GM12878 (cell line): Measurements from ENCODE around the gene PRRT3. TPM values are rescaled to one million over a fixed set of nuclear protein-coding genes. Genes with fewer than 3 reads are reported as not detected.
A peak's percentile ranks its signal among the peaks of the same experiment; 100 is the strongest.

Experiments used
- ATAC-seq: fragments of 200-7000 bp; cut with Tn5 transposase; 3 replicates; pipeline ENCODE4 v1.9.1; 2020; ENCODE audit warnings: mild to moderate bottlenecking, moderate library complexity
- BruUV-seq: library from RNA; stranded (reverse); fragments of 400-500 nt; replicated peaks from 2 replicates; lab custom pipeline; 2021; lab: Mats Ljungman, UMichigan
- CTCF ChIA-PET: fragments of 300-600 bp; sonication (Branson Sonifier 250); formaldehyde crosslinking; extraction: SDS; loops from one replicate; lab custom pipeline; 2021; ENCODE audit warnings: inconsistent platforms; lab: Yijun Ruan, JAX
- POLR2A ChIA-PET: fragments of 350-600 bp; formaldehyde crosslinking; extraction: SDS; loops from one replicate; lab custom pipeline; 2021; ENCODE audit warnings: inconsistent platforms; lab: Charles Lee
- RAD21 ChIA-PET: fragments of 300-600 bp; sonication (Branson Sonifier 250); formaldehyde crosslinking; loops from one replicate; lab custom pipeline; 2023; ENCODE audit warnings: antibody characterized with exemption; ENCODE audit not compliant: unreplicated experiment; lab: Charles Lee
- SMC1A ChIA-PET: fragments of 300-600 bp; sonication (Branson Sonifier 250); formaldehyde crosslinking; loops from one replicate; lab custom pipeline; 2023; ENCODE audit not compliant: unreplicated experiment, uncharacterized antibody; lab: Charles Lee
- DNase-seq: peaks from one replicate; pipeline ENCODE4 v3.0.0-alpha.2; 2011; ENCODE audit warnings: low read depth, low spot score
- FAIRE-seq: peaks from 3 replicates; lab custom pipeline; 2011; peaks lifted over from hg19 to GRCh38; lab: Jason Lieb, UNC
- H2AFZ ChIP-seq: 2 replicates; pipeline ENCODE4 v1.6.0; 2011; ENCODE audit warnings: low read depth, low read length, control low read depth; ENCODE audit not compliant: control insufficient read depth
- H3K27ac ChIP-seq: 2 replicates; pipeline ENCODE4 v1.5.1; 2011; ENCODE audit warnings: control low read depth; ENCODE audit not compliant: control insufficient read depth, insufficient read depth
- H3K27me3 ChIP-seq, 2 experiments: replicated peaks in 1 of 2; 2 replicates each; pipeline versions ENCODE4 v1.6.0 to v1.6.1; 2011; ENCODE audit warnings: low read length in 1 of 2; ENCODE audit not compliant: control insufficient read depth in 2 of 2, insufficient read depth in 2 of 2
- H3K36me3 ChIP-seq, 2 experiments: 2 replicates each; pipeline ENCODE4 v1.5.1; 2011; ENCODE audit warnings: low read length in 1 of 2; ENCODE audit not compliant: control insufficient read depth in 2 of 2, insufficient read depth in 2 of 2
- H3K4me1 ChIP-seq: 2 replicates; pipeline ENCODE4 v1.6.1; 2011; ENCODE audit warnings: mild to moderate bottlenecking, low read length, moderate library complexity, mixed read lengths; ENCODE audit not compliant: control insufficient read depth, insufficient read depth
- H3K4me2 ChIP-seq: 2 replicates; pipeline ENCODE4 v1.6.0; 2011; ENCODE audit warnings: control low read depth; ENCODE audit not compliant: control insufficient read depth, insufficient read depth
- H3K4me3 ChIP-seq: fragments of 200-600 bp; sonication (generic); 2 replicates; pipeline ENCODE4 v1.5.1; 2016
- H3K79me2 ChIP-seq: 2 replicates; pipeline ENCODE4 v1.6.0; 2011; ENCODE audit warnings: low read length; ENCODE audit not compliant: control insufficient read depth, insufficient read depth
- H3K9ac ChIP-seq: 2 replicates; pipeline ENCODE4 v1.8.0; 2011; ENCODE audit warnings: low read length, control low read depth, mixed read lengths; ENCODE audit not compliant: control insufficient read depth, insufficient read depth
- H3K9me3 ChIP-seq: replicated peaks from 3 replicates; pipeline ENCODE4 v1.5.1; 2011; ENCODE audit warnings: mild to moderate bottlenecking, low read length; ENCODE audit not compliant: control insufficient read depth, insufficient read depth
- H4K20me1 ChIP-seq: 2 replicates; pipeline ENCODE4 v1.6.0; 2011; ENCODE audit not compliant: control insufficient read depth, insufficient read depth
- BMI1 ChIP-seq: fragments of 450-650 bp; IDR thresholded peaks from 2 replicates; pipeline ENCODE4 v1.6.1; 2016; ENCODE audit warnings: mild to moderate bottlenecking, moderate library complexity, borderline replicate concordance
- CBX5 ChIP-seq: sonication (generic); IDR thresholded peaks from 2 replicates; pipeline ENCODE4 v1.6.1; 2016; ENCODE audit warnings: low read depth, moderate library complexity, mild to moderate bottlenecking, inconsistent platforms
- CHD4 ChIP-seq: fragments of 200-600 bp; sonication (generic); IDR thresholded peaks from 2 replicates; pipeline ENCODE4 v1.6.1; 2016; ENCODE audit warnings: mild to moderate bottlenecking
- KAT2A ChIP-seq: conservative IDR thresholded peaks from 2 replicates; pipeline ENCODE4 v1.6.1; 2011; ENCODE audit warnings: low read depth, low read length; ENCODE audit not compliant: control insufficient read depth
- NFXL1 ChIP-seq: fragments of 450-650 bp; IDR thresholded peaks from 2 replicates; pipeline ENCODE4 v1.6.1; 2017; ENCODE audit warnings: antibody characterized with exemption, mild to moderate bottlenecking, borderline replicate concordance
- SMAD1 ChIP-seq: fragments of 450-650 bp; IDR thresholded peaks from 2 replicates; pipeline ENCODE4 v1.6.1; 2018; ENCODE audit warnings: mild to moderate bottlenecking, low read depth; ENCODE audit not compliant: partially characterized antibody
- SPI1 ChIP-seq: IDR thresholded peaks from 2 replicates; pipeline ENCODE4 v1.6.1; 2011; ENCODE audit warnings: low read depth, mild to moderate bottlenecking, low read length, moderate library complexity, borderline replicate concordance; ENCODE audit not compliant: insufficient read depth
- SREBF1 ChIP-seq: IDR thresholded peaks from 2 replicates; pipeline ENCODE4 v1.6.1; 2012; ENCODE audit warnings: mild to moderate bottlenecking, low read length
- STAT3 ChIP-seq: IDR thresholded peaks from 2 replicates; pipeline ENCODE4 v1.6.1; 2011; ENCODE audit warnings: low read depth, low read length, improper control_type of control experiment
- ZBED1 ChIP-seq: IDR thresholded peaks from 2 replicates; pipeline ENCODE4 v1.6.1; 2016; ENCODE audit warnings: borderline replicate concordance
- WGBS: methylation state at CpG from one replicate; pipeline ENCODE4 v1.1.6; 2016; ENCODE audit warnings: low lambda C conversion rate; ENCODE audit not compliant: insufficient replicate concordance, insufficient coverage; ENCODE audit errors: missing lambda C conversion rate; 5-methylcytosine and 5-hydroxymethylcytosine counted together
- in situ Hi-C: fragments of 300-500 bp; cut with MboI; formaldehyde crosslinking; loops from 9 replicates; pipeline ENCODE4 v1.14.3; 2018; ENCODE audit warnings: mixed read lengths
- intact Hi-C: fragments of 100-400 bp; cut with micrococcal nuclease; formaldehyde crosslinking; loops from one replicate; pipeline ENCODE4 v1.14.2; 2022; ENCODE audit not compliant: unreplicated experiment
- polyA plus RNA-seq, 11 experiments: library from polyadenylated mRNA; depleted of rRNA in 4 of 11; unstranded in 6 of 11; stranded (reverse) in 5 of 11; fragments of >200 nt; fragmentation: Nextera tagmentation in 4 of 11; fragmentation: Illumina TruSeq in 1 of 11; extraction: Ambion mirVana in 4 of 11; extraction: Trizol in 1 of 11; gene quantifications; 1 replicate in 1 of 11; 2 replicates in 10 of 11; pipeline versions ENCODE4 v1.2.1 to v1.2.3, GENCODE V29; 2011 to 2016; ENCODE audit warnings: inconsistent platforms in 2 of 11, missing spikeins in 2 of 11, low read depth in 1 of 11
- total RNA-seq, 4 experiments: library from RNA; depleted of rRNA in 3 of 4; stranded (reverse); fragments of >200 nt in 3 of 4; fragmentation: Illumina TruSeq in 1 of 4; extraction: Trizol in 1 of 4; gene quantifications; 2 replicates each; pipeline versions ENCODE4 v1.2.1 to v1.2.3, GENCODE V29; 2013 to 2021
- TF ChIP-seq, protein P1 (sequence below): IDR thresholded peaks from 2 replicates; pipeline ENCODE4 v1.6.1; 2012; ENCODE audit warnings: low read depth, low read length, improper control_type of control experiment
- TF ChIP-seq, protein P2 (sequence below): IDR thresholded peaks from 2 replicates; pipeline ENCODE4 v1.6.1; 2012; ENCODE audit warnings: mild to moderate bottlenecking, low read depth, low read length
- TF ChIP-seq, protein P3 (sequence below): fragments of 450-650 bp; IDR thresholded peaks from 2 replicates; pipeline ENCODE4 v1.6.1; 2017; ENCODE audit warnings: antibody characterized with exemption, mild to moderate bottlenecking, moderate library complexity
- TF ChIP-seq, protein P4 (sequence below): IDR thresholded peaks from 2 replicates; pipeline ENCODE4 v1.6.1; 2012; ENCODE audit warnings: low read depth, low read length, improper control_type of control experiment
- TF ChIP-seq, protein P5 (sequence below): IDR thresholded peaks from 2 replicates; pipeline ENCODE4 v1.6.1; 2011; ENCODE audit warnings: low read depth, mild to moderate bottlenecking, low read length, moderate library complexity, borderline replicate concordance; ENCODE audit errors: extremely low read depth

The PRRT3 gene
- total and polyA plus RNA-seq, 10 of the 15 experiments (the other 5 are each of a cell fraction or from before 2014, with no cell fraction given): 0.53 to 18.0 (median 7.1) TPM

DNA sequence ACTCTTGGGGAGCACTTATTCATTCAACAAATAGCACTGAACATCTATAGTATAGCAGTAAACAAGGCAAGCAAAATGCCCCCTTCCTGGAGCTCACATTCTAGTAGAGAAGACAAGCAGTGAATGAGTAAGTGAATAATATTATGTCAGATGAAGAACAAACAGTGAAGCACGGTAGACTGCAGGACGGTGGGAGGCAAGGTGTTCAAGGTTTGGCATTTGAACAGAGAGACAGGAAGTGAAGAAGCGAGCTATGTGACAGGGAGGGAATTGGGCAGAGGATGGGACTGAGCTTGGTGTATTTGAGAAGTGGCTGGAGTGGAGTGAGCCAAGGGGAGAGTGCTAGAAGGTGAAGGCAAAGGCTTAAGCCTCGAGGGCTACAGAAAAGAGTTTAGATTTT is 17.2 kb downstream of the PRRT3 start:
- ChIA-PET SMC1A (interaction anchor here (1.0 to 2.3 kb wide), 6 partner anchors 14 to 59 kb away, joined by 3 to 11 read pairs (median 6); partner anchors contain the start of genes EMC3 and PRRT3), POLR2A (interaction anchor here (0.5 to 1.1 kb wide), 3 partner anchors 15 to 45 kb away, joined by 3 to 4 read pairs (median 4); no protein-coding TSS in a partner anchor), RAD21 (interaction anchor here (0.8 to 5.2 kb wide), 6 partner anchors 17 to 387 kb away, joined by 3 to 51 read pairs (median 6); partner anchors contain the start of genes BRK1, EMC3 and SEC13), CTCF (interaction anchor here (0.8 to 5.0 kb wide), 11 partner anchors 17 to 431 kb away, joined by 3 to 31 read pairs (median 4); partner anchors contain the start of genes IL17RC, PRRT3, RPUSD3 and SEC13)
- Histone ChIP-seq H3K27me3 (no peaks in the 10 kb centered on the region), H3K4me3 (peak overlapping the region; percentile 89), H3K9ac (peak overlapping the region; percentile 84), H3K27ac (no peak overlapping the region), H3K9me3 (no peaks in the 10 kb centered on the region), H2AFZ (no peak overlapping the region), H3K79me2 (peaks cover 18% of the 10 kb centered on the region), H3K4me1 (peaks cover 9% of the 10 kb centered on the region), H3K36me3 (peaks cover 0 to 2% of the 10 kb centered on the region in 2 experiments; a peak in 1 of 4 replicates), H3K4me2 (peak overlapping the region; percentile 95), H4K20me1 (no peaks in the 10 kb centered on the region)
- DNase-seq (no peak), FAIRE-seq (no peak), ATAC-seq (no peak)
- in situ Hi-C loops (no loop called here), intact Hi-C loops (loop anchor here (5.0 to 10.0 kb wide), 3 partner anchors 93 to 390 kb away; partner anchors contain the start of genes ARPC4, RPUSD3, SEC13 and TADA3)
- no TSS peak for BruUV-seq
- 78% methylated on average over 4 of the region's 4 CpGs for WGBS
- TF ChIP-seq, protein P1, sequence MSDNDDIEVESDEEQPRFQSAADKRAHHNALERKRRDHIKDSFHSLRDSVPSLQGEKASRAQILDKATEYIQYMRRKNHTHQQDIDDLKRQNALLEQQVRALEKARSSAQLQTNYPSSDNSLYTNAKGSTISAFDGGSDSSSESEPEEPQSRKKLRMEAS: no peak
- TF ChIP-seq SPI1: no peak
- TF ChIP-seq, protein P2, sequence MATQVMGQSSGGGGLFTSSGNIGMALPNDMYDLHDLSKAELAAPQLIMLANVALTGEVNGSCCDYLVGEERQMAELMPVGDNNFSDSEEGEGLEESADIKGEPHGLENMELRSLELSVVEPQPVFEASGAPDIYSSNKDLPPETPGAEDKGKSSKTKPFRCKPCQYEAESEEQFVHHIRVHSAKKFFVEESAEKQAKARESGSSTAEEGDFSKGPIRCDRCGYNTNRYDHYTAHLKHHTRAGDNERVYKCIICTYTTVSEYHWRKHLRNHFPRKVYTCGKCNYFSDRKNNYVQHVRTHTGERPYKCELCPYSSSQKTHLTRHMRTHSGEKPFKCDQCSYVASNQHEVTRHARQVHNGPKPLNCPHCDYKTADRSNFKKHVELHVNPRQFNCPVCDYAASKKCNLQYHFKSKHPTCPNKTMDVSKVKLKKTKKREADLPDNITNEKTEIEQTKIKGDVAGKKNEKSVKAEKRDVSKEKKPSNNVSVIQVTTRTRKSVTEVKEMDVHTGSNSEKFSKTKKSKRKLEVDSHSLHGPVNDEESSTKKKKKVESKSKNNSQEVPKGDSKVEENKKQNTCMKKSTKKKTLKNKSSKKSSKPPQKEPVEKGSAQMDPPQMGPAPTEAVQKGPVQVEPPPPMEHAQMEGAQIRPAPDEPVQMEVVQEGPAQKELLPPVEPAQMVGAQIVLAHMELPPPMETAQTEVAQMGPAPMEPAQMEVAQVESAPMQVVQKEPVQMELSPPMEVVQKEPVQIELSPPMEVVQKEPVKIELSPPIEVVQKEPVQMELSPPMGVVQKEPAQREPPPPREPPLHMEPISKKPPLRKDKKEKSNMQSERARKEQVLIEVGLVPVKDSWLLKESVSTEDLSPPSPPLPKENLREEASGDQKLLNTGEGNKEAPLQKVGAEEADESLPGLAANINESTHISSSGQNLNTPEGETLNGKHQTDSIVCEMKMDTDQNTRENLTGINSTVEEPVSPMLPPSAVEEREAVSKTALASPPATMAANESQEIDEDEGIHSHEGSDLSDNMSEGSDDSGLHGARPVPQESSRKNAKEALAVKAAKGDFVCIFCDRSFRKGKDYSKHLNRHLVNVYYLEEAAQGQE: no peak
- no peak for TF ChIP-seq NFXL1
- no peak for TF ChIP-seq CHD4
- no peak for TF ChIP-seq ZBED1
- TF ChIP-seq, protein P3, sequence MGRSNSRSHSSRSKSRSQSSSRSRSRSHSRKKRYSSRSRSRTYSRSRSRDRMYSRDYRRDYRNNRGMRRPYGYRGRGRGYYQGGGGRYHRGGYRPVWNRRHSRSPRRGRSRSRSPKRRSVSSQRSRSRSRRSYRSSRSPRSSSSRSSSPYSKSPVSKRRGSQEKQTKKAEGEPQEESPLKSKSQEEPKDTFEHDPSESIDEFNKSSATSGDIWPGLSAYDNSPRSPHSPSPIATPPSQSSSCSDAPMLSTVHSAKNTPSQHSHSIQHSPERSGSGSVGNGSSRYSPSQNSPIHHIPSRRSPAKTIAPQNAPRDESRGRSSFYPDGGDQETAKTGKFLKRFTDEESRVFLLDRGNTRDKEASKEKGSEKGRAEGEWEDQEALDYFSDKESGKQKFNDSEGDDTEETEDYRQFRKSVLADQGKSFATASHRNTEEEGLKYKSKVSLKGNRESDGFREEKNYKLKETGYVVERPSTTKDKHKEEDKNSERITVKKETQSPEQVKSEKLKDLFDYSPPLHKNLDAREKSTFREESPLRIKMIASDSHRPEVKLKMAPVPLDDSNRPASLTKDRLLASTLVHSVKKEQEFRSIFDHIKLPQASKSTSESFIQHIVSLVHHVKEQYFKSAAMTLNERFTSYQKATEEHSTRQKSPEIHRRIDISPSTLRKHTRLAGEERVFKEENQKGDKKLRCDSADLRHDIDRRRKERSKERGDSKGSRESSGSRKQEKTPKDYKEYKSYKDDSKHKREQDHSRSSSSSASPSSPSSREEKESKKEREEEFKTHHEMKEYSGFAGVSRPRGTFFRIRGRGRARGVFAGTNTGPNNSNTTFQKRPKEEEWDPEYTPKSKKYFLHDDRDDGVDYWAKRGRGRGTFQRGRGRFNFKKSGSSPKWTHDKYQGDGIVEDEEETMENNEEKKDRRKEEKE: no peak
- no peak for TF ChIP-seq SMAD1
- no peak for TF ChIP-seq CBX5
- TF ChIP-seq, protein P4, sequence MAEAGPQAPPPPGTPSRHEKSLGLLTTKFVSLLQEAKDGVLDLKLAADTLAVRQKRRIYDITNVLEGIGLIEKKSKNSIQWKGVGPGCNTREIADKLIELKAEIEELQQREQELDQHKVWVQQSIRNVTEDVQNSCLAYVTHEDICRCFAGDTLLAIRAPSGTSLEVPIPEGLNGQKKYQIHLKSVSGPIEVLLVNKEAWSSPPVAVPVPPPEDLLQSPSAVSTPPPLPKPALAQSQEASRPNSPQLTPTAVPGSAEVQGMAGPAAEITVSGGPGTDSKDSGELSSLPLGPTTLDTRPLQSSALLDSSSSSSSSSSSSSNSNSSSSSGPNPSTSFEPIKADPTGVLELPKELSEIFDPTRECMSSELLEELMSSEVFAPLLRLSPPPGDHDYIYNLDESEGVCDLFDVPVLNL: no peak
- TF ChIP-seq KAT2A: no peak
- no peak for TF ChIP-seq BMI1
- TF ChIP-seq STAT3: no peak
- TF ChIP-seq, protein P5, sequence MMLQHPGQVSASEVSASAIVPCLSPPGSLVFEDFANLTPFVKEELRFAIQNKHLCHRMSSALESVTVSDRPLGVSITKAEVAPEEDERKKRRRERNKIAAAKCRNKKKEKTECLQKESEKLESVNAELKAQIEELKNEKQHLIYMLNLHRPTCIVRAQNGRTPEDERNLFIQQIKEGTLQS: no peak
- no peak for TF ChIP-seq SREBF1
